Large intestine (tissue), 3 donors: ENCODE data around the gene GABRP. TPM values are rescaled to one million over a fixed set of nuclear protein-coding genes. Genes with fewer than 3 reads are reported as not detected.
A peak's percentile ranks its signal among the peaks of the same experiment; 100 is the strongest.
"Not testable (repeated sequence)": the region's sequence is repeated elsewhere in the genome, so short reads cannot be mapped to it uniquely, and the experiment has no call there.

Source experiments
- DNase-seq, 2 donors: peaks; one replicate each; pipeline versions ENCODE4 v3.0.0 to v3.0.0-alpha.2; 2013
- H3K27ac ChIP-seq: one replicate; pipeline ENCODE4 v1.5.1; 2013; ENCODE audit warnings: low read length
- H3K27me3 ChIP-seq: 2 replicates; pipeline ENCODE4 v1.6.1; 2013; ENCODE audit warnings: low read length; ENCODE audit not compliant: control insufficient read depth, insufficient read depth
- H3K36me3 ChIP-seq: 2 replicates; pipeline ENCODE4 v1.6.1; 2013; ENCODE audit warnings: low read length; ENCODE audit not compliant: control insufficient read depth, insufficient read depth
- H3K4me1 ChIP-seq: one replicate; pipeline ENCODE4 v1.6.1; 2013; ENCODE audit warnings: low read length; ENCODE audit not compliant: control insufficient read depth, insufficient read depth
- H3K4me3 ChIP-seq: one replicate; pipeline ENCODE4 v1.5.1; 2013; ENCODE audit warnings: low read length
- H3K9me3 ChIP-seq: one replicate; pipeline ENCODE4 v1.6.1; 2013; ENCODE audit warnings: mild to moderate bottlenecking, low read depth, low read length, moderate library complexity; ENCODE audit not compliant: control insufficient read depth
- WGBS: methylation state at CpG from one replicate; pipeline ENCODE4 v1.1.5; 2013; ENCODE audit warnings: low lambda C conversion rate; ENCODE audit not compliant: insufficient coverage; 5-methylcytosine and 5-hydroxymethylcytosine counted together
- polyA plus RNA-seq: library from polyadenylated mRNA; unstranded; fragments of 120-200 nt; gene quantifications from one replicate; pipeline ENCODE4 v1.2.1, GENCODE V29; 2013

The GABRP gene
- polyA plus RNA-seq, 1 donor, result 0.13 TPM

DNA sequence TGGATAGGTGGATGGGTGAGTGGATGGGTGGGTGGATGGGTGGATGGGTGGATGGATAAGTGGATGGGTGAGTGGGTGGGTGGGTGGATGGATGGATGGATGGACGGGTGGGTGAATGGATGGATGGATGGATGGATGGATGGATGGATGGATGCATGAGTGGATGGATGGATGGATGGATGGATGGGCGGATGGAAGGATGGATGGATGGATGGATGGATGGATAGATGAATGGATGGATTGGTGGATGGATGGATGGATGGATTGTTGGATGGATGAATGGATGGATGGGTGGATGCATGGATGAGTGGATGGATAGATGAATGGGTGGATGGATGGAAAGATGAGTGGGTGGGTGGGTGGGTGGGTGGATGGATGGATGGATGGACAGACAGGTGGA, 29.0 kb upstream of the GABRP start:
- H3K4me3 ChIP-seq, H3K27ac ChIP-seq, H3K9me3 ChIP-seq, DNase-seq, H3K36me3 ChIP-seq, H3K27me3 ChIP-seq: not testable (repeated sequence)
- H3K4me1 ChIP-seq, result peaks cover 15% of the 10 kb centered on the region
- no CpG with 5 or more reads among the region's 2 CpGs for WGBS

- no peak overlapping the region for H3K4me3 ChIP-seq
- H3K4me1 ChIP-seq, result peaks cover 8% of the 10 kb centered on the region
- H3K27ac ChIP-seq, result no peak overlapping the region
- H3K27me3 ChIP-seq, result no peaks in the 10 kb centered on the region
- no peak for DNase-seq
- no peaks in the 10 kb centered on the region for H3K36me3 ChIP-seq
- WGBS, result no CpG with 5 or more reads among the region's 7 CpGs
- no peaks in the 10 kb centered on the region for H3K9me3 ChIP-seq
These were observed 27.7 kb upstream of the GABRP start for GRCh38 chr5:170755679-170756456.

GRCh38 chr5:170756691-170757090, 26.8 kb upstream of the GABRP start:
- no peak overlapping the region for H3K4me3 ChIP-seq
- peaks cover 8% of the 10 kb centered on the region for H3K4me1 ChIP-seq
- H3K27ac ChIP-seq, result no peak overlapping the region
- 100% methylated on average over 1 of the region's 8 CpGs for WGBS
- H3K27me3 ChIP-seq, result no peaks in the 10 kb centered on the region
- no peak for DNase-seq
- H3K9me3 ChIP-seq, result no peaks in the 10 kb centered on the region
- no peaks in the 10 kb centered on the region for H3K36me3 ChIP-seq

DNA sequence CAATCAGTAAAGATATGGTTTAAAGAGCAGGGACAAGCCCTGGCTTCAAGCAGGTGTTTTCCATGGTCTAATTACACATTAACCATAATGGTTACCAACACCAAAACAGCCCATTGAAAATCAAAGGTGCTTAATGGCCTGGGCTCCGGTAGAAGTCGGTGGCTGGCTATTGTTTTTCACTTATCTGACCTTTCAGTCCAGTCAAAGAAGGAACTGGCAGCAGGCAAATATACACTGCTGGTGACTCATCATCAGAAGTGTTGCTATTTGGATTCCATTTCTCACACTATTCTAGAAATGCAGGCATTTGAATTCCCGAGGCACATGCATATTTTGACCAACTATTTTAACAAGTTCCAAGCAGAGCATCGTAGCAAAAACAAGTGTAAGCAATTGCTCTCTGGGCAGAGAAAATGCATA, 26.3 kb upstream of the GABRP start:
- Histone ChIP-seq H3K36me3 (no peaks in the 10 kb centered on the region), H3K4me3 (no peak overlapping the region), H3K9me3 (no peaks in the 10 kb centered on the region), H3K4me1 (peaks cover 8% of the 10 kb centered on the region), H3K27ac (no peak overlapping the region), H3K27me3 (no peaks in the 10 kb centered on the region)
- peak in 1 of 2 donors; percentile 61 for DNase-seq
- no CpG with 5 or more reads among the region's 4 CpGs for WGBS

- Histone ChIP-seq H3K36me3 (no peaks in the 10 kb centered on the region), H3K9me3 (no peaks in the 10 kb centered on the region), H3K27me3 (no peaks in the 10 kb centered on the region), H3K4me1 (peaks cover 8% of the 10 kb centered on the region), H3K27ac (no peak overlapping the region), H3K4me3 (no peak overlapping the region)
- DNase-seq, result no peak
- WGBS, result no CpG with 5 or more reads among the region's 2 CpGs
These were observed 25.9 kb upstream of the GABRP start for GRCh38 chr5:170757669-170758068.

DNA sequence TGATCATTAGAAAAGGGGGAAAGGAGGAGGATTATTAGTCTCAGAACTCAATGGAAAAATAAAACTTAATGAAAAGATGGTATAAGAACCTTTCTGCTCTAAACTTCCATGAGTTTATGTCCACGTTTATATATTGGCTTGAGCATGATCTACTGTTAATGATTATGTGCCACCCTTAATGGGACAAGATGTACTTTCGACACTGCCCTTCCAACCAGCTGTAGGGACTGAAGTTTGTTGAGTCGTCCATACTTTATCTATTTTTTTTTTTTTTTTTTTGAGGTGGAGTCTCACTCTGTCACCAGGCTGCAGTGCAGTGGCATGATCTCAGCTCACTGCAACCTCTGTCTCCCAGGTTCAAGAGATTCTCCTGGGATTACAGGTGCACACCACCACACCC, 25.0 kb upstream of the GABRP start:
- Histone ChIP-seq H3K9me3 (no peaks in the 10 kb centered on the region), H3K27me3 (no peaks in the 10 kb centered on the region), H3K4me1 (peaks cover 8% of the 10 kb centered on the region), H3K27ac (no peak overlapping the region), H3K36me3 (no peaks in the 10 kb centered on the region), H3K4me3 (no peak overlapping the region)
- DNase-seq, result no peak
- no CpG with 5 or more reads among the region's 3 CpGs for WGBS

- H3K4me3 ChIP-seq, result no peak overlapping the region
- H3K36me3 ChIP-seq, result no peaks in the 10 kb centered on the region
- no CpG with 5 or more reads among the region's 9 CpGs for WGBS
- DNase-seq, result no peak
- H3K4me1 ChIP-seq, result peaks cover 8% of the 10 kb centered on the region
- no peaks in the 10 kb centered on the region for H3K9me3 ChIP-seq
- no peaks in the 10 kb centered on the region for H3K27me3 ChIP-seq
- H3K27ac ChIP-seq, result no peak overlapping the region
These were observed 23.4 kb upstream of the GABRP start for GRCh38 chr5:170760113-170760512.

DNA sequence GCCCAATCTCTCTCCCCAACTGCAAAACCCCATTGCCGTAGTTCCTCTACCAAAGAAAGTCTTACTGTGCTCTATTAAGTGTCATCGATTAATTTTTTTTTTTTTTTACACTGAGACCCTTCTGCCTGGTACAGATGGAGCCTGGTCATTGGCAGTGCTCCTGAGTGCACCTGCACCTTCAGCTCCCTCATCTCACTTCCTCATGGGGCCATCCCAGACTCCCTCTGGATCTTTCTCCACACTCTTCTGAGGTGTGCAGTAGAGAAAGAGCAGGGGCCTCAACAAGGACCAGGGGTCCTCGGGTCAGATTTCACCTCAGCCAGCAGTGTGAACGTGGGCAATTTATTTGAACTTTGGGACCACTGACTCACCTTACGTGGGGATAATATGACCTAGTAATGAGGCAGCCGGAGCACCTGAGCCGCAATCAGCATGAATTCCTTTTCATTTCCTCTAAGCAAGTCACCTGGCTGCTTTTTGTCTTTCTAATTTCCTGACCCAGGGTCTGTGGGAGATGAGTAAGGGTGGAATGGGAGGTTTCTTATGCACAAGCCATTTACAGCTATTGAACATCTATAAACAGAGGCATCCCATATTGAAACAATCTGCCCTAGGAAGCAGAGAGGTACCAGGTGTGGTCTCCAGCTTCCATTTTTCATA, 22.3 kb upstream of the GABRP start:
- H3K36me3 ChIP-seq, result no peaks in the 10 kb centered on the region
- peaks cover 8% of the 10 kb centered on the region for H3K4me1 ChIP-seq
- H3K27ac ChIP-seq, result no peak overlapping the region
- no peak overlapping the region for H3K4me3 ChIP-seq
- no peaks in the 10 kb centered on the region for H3K9me3 ChIP-seq
- DNase-seq, result no peak
- H3K27me3 ChIP-seq, result no peaks in the 10 kb centered on the region
- 100% methylated on average over 2 of the region's 7 CpGs for WGBS

GRCh38 chr5:170761708-170762066, 21.8 kb upstream of the GABRP start:
- DNase-seq, result no peak
- H3K27ac ChIP-seq, result no peak overlapping the region
- no peaks in the 10 kb centered on the region for H3K36me3 ChIP-seq
- H3K9me3 ChIP-seq, result no peaks in the 10 kb centered on the region
- no peaks in the 10 kb centered on the region for H3K27me3 ChIP-seq
- no CpG with 5 or more reads among the region's 6 CpGs for WGBS
- H3K4me3 ChIP-seq, result no peak overlapping the region
- H3K4me1 ChIP-seq, result peaks cover 8% of the 10 kb centered on the region

DNA sequence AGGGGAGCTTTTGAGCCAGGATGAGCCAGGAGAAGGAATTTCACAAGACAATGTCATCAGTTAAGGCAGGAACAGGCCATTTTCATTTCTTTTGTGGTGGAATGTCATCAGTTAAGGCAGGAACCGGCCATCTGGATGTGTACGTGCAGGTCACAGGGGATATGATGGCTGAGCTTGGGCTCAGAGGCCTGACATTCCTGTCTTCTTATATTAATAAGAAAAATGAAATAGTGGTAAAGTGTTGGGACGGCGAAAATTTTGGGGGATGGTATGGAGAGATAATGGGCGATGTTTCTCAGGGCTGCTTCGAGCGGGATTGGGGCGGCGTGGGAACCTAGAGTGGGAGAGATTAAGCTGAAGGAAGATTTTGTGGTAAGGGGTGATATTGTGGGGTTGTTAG, 21.2 kb upstream of the GABRP start:
- WGBS, result no CpG with 5 or more reads among the region's 9 CpGs
- H3K27ac ChIP-seq, H3K4me1 ChIP-seq, H3K9me3 ChIP-seq, H3K4me3 ChIP-seq, DNase-seq, H3K36me3 ChIP-seq, H3K27me3 ChIP-seq: not testable (repeated sequence)

DNA sequence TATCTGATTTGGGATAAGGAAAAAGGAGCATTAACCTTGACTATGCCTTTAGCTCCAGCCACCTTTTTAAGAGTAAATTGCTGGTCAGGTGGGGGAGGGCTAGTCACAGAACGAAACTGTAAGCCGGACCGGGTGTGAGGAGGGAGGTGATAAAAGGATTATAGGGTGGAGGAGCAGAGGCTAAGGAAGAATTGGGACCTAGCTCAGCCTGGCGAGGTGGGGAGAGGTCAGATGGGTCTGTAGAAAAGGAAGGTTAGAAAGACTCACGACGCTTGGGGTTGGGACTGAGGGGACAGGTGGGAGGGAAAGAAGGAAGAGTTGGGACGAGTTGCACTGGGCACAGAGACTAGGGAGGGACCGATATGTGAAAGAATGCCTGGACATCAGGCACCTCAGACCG, 17.7 kb upstream of the GABRP start:
- not testable (repeated sequence) for H3K4me3 ChIP-seq, H3K36me3 ChIP-seq, H3K27ac ChIP-seq, H3K27me3 ChIP-seq, H3K9me3 ChIP-seq, DNase-seq, H3K4me1 ChIP-seq
- WGBS, result 71% methylated on average over 4 of the region's 9 CpGs
